ENCODE measurements around the gene DMRT1. TPM values are rescaled to one million over a fixed set of nuclear protein-coding genes. Genes with fewer than 3 reads are reported as not detected.

DMRT1 gene
- total and polyA plus RNA-seq, 2 donors (not counting 1 experiment from before 2014, with no cell fraction given): not detected

DNA sequence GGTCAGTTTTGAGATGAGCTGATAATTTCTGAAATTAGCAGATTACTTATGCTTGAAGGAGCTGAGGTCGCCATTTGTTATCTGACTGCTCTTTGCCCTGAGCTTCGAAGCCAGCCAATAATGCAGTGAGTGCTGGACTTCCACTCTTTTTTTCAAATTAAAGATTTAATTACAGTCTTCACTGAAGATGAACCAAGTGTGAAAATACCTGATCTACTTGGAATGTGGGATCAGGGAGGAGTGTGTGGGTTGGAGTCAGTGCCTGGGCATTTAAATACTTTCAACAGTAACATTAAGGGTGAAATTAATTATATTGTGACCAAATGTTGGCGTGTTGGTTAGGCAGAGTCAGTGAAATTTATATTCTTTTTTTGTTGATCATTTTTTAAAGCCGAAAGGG is 111.0 kb downstream of the DMRT1 start:
- Histone ChIP-seq H3K79me2 (ENCODE audit: control insufficient read depth, insufficient read depth, low read length) (no peaks in the 10 kb centered on the region), H2AFZ (ENCODE audit: low read length) (no peak overlapping the region), H3K4me2 (ENCODE audit: extremely low read depth, insufficient read depth, low read length) (no peak overlapping the region), H3K27me3 (ENCODE audit: control insufficient read depth, insufficient read depth, low read length) (no peaks in the 10 kb centered on the region), H4K20me1 (ENCODE audit: control insufficient read depth, extremely low read depth, insufficient read depth, low read length) (no peaks in the 10 kb centered on the region), H3K4me3 (replicated peaks in 1 of 4; ENCODE audit: control extremely low read depth in 1 of 4, insufficient read depth in 1 of 4, low read depth in 3 of 4, low read length in 4 of 4) (no peak overlapping the region), H3K9me3 (ENCODE audit: control insufficient read depth, insufficient read depth, low read depth, low read length) (no peaks in the 10 kb centered on the region), H3K9ac (ENCODE audit: insufficient read depth, low read length) (no peak overlapping the region), H3K4me1 (ENCODE audit: control insufficient read depth, extremely low read depth, insufficient read depth, low read length) (no peaks in the 10 kb centered on the region), H3K36me3 (ENCODE audit: control insufficient read depth, insufficient read depth, low read length) (no peaks in the 10 kb centered on the region), H3K27ac (ENCODE audit: insufficient read depth, low read length) (no peak overlapping the region)
- TF ChIP-seq, protein P1, sequence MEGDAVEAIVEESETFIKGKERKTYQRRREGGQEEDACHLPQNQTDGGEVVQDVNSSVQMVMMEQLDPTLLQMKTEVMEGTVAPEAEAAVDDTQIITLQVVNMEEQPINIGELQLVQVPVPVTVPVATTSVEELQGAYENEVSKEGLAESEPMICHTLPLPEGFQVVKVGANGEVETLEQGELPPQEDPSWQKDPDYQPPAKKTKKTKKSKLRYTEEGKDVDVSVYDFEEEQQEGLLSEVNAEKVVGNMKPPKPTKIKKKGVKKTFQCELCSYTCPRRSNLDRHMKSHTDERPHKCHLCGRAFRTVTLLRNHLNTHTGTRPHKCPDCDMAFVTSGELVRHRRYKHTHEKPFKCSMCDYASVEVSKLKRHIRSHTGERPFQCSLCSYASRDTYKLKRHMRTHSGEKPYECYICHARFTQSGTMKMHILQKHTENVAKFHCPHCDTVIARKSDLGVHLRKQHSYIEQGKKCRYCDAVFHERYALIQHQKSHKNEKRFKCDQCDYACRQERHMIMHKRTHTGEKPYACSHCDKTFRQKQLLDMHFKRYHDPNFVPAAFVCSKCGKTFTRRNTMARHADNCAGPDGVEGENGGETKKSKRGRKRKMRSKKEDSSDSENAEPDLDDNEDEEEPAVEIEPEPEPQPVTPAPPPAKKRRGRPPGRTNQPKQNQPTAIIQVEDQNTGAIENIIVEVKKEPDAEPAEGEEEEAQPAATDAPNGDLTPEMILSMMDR (conservative IDR thresholded peaks at IDR 0.05 in 1 of 2, IDR thresholded peaks at IDR 0.05 in 1 of 2; ENCODE audit: low read depth in 1 of 2, low read length in 2 of 2): no peak
- TF ChIP-seq EZH2 (IDR thresholded peaks at IDR 0.05; ENCODE audit: low read length, missing control alignments): no peak
- no peak for DNase-seq (ENCODE audit: low read depth in 2 of 2)

DNA sequence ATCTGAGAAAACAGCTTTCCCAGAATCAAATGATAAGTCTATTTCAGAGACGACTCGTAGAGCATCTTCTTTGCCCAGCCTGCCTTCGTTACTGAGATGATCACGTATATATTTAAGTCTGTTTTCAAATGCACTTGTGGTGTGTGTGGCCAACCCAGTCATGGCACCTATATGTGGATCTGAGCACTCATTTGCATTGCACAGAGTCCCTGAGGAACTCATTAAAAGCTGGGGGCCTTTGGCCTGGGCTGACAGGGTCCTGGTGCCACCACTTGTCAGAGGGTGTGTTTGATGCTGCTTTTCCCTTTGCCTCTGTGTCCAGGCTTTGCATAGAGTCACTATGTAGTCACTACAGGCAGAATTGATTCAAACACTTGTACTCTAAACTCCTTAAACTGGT is 117.6 kb downstream of the DMRT1 start:
- TF ChIP-seq, protein P1 (conservative IDR thresholded peaks at IDR 0.05 in 1 of 2, IDR thresholded peaks at IDR 0.05 in 1 of 2; ENCODE audit: low read depth in 1 of 2, low read length in 2 of 2): no peak
- TF ChIP-seq EZH2 (IDR thresholded peaks at IDR 0.05; ENCODE audit: low read length, missing control alignments): no peak
- Histone ChIP-seq H3K27ac (ENCODE audit: insufficient read depth, low read length) (no peak overlapping the region), H2AFZ (ENCODE audit: low read length) (no peak overlapping the region), H3K9ac (ENCODE audit: insufficient read depth, low read length) (no peak overlapping the region), H3K79me2 (ENCODE audit: control insufficient read depth, insufficient read depth, low read length) (no peaks in the 10 kb centered on the region), H3K36me3 (ENCODE audit: control insufficient read depth, insufficient read depth, low read length) (no peaks in the 10 kb centered on the region), H3K4me1 (ENCODE audit: control insufficient read depth, extremely low read depth, insufficient read depth, low read length) (no peaks in the 10 kb centered on the region), H3K4me3 (replicated peaks in 1 of 4; ENCODE audit: control extremely low read depth in 1 of 4, insufficient read depth in 1 of 4, low read depth in 3 of 4, low read length in 4 of 4) (no peak overlapping the region), H3K27me3 (ENCODE audit: control insufficient read depth, insufficient read depth, low read length) (no peaks in the 10 kb centered on the region), H3K9me3 (ENCODE audit: control insufficient read depth, insufficient read depth, low read depth, low read length) (no peaks in the 10 kb centered on the region), H3K4me2 (ENCODE audit: extremely low read depth, insufficient read depth, low read length) (no peak overlapping the region), H4K20me1 (ENCODE audit: control insufficient read depth, extremely low read depth, insufficient read depth, low read length) (no peaks in the 10 kb centered on the region)
- DNase-seq (ENCODE audit: low read depth in 2 of 2): no peak

DNA sequence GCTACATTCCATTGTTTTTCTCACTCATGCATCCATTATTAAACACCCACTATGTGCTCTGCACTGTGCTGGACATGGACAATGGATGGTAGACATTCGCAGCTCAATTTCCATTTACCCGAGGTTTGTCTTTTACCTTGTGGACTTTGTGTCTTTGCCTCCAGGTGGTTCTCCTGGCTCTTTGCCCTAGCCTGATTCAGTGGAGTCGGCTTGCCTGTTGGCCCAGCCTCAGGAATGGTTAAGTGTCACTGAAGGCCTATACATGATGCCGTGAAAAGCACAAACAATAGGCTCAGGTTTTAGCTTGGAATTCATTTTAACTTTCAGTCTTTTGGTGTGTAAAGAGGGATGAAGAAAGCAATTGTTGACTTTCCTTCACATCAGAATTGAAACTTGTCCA is 118.4 kb downstream of the DMRT1 start:
- no peaks in the 10 kb centered on the region for H3K79me2 ChIP-seq (ENCODE audit: control insufficient read depth, insufficient read depth, low read length)
- H3K36me3 ChIP-seq (ENCODE audit: control insufficient read depth, insufficient read depth, low read length): no peaks in the 10 kb centered on the region
- H3K9ac ChIP-seq (ENCODE audit: insufficient read depth, low read length): no peak overlapping the region
- no peaks in the 10 kb centered on the region for H3K4me1 ChIP-seq (ENCODE audit: control insufficient read depth, extremely low read depth, insufficient read depth, low read length)
- no peak overlapping the region for H3K4me3 ChIP-seq (replicated peaks in 1 of 4; ENCODE audit: control extremely low read depth in 1 of 4, insufficient read depth in 1 of 4, low read depth in 3 of 4, low read length in 4 of 4)
- no peaks in the 10 kb centered on the region for H3K27me3 ChIP-seq (ENCODE audit: control insufficient read depth, insufficient read depth, low read length)
- H3K27ac ChIP-seq (ENCODE audit: insufficient read depth, low read length): no peak overlapping the region
- no peaks in the 10 kb centered on the region for H4K20me1 ChIP-seq (ENCODE audit: control insufficient read depth, extremely low read depth, insufficient read depth, low read length)
- DNase-seq (ENCODE audit: low read depth in 2 of 2): no peak
- no peak overlapping the region for H2AFZ ChIP-seq (ENCODE audit: low read length)
- H3K9me3 ChIP-seq (ENCODE audit: control insufficient read depth, insufficient read depth, low read depth, low read length): no peaks in the 10 kb centered on the region
- H3K4me2 ChIP-seq (ENCODE audit: extremely low read depth, insufficient read depth, low read length): no peak overlapping the region
- TF ChIP-seq EZH2 (IDR thresholded peaks at IDR 0.05; ENCODE audit: low read length, missing control alignments): no peak
- TF ChIP-seq, protein P1 (conservative IDR thresholded peaks at IDR 0.05 in 1 of 2, IDR thresholded peaks at IDR 0.05 in 1 of 2; ENCODE audit: low read depth in 1 of 2, low read length in 2 of 2): no peak

Measured in fibroblast of lung (primary cell).